ENCODE measurements around the gene ELOB. TPM values are rescaled to one million over a fixed set of nuclear protein-coding genes. Genes with fewer than 3 reads are reported as not detected.
A peak's percentile ranks its signal among the peaks of the same experiment; 100 is the strongest.

Gene ELOB
- total RNA-seq, 1 experiment from 2014 or later = 319 TPM

- H4K91ac ChIP-seq (ENCODE audit: insufficient read length, low read depth, low read length) = no peak overlapping the region
- WGBS (ENCODE audit: extremely low coverage, insufficient read length, low lambda C conversion rate) = no CpG with 5 or more reads among the region's 11 CpGs
- H2BK20ac ChIP-seq (ENCODE audit: low read depth, low read length, poor library complexity, severe bottlenecking) = no peak overlapping the region
- no peak overlapping the region for H2BK5ac ChIP-seq (ENCODE audit: insufficient read length, low read length)
- no peak overlapping the region for H3K14ac ChIP-seq (ENCODE audit: insufficient read depth, low read length)
- no peaks in the 10 kb centered on the region for H3K79me2 ChIP-seq (ENCODE audit: insufficient read depth, low read length)
- H2BK120ac ChIP-seq (ENCODE audit: low read depth, low read length, poor library complexity, severe bottlenecking) = no peak overlapping the region
- no peaks in the 10 kb centered on the region for H3K27me3 Mint-ChIP-seq (ENCODE audit: low read depth)
- H3K23me2 ChIP-seq (ENCODE audit: insufficient read length, low read depth, low read length, poor library complexity, severe bottlenecking) = no peaks in the 10 kb centered on the region
- H3K9me3 ChIP-seq (ENCODE audit: control insufficient read depth, low read depth, low read length) = no peaks in the 10 kb centered on the region
- no peaks in the 10 kb centered on the region for H3K27me3 ChIP-seq (ENCODE audit: insufficient read depth, low read length)
- no peak overlapping the region for H3K18ac ChIP-seq (ENCODE audit: insufficient read length, low read depth, low read length)
- H3K4me3 Mint-ChIP-seq = 0 out of 5 replicates have a peak overlapping the region, but pooled peaks of 1 of the 2 experiments have one; percentile 8
- H3K56ac ChIP-seq (ENCODE audit: insufficient read length, low read depth, low read length) = no peak overlapping the region
- no peak overlapping the region for H2AK5ac ChIP-seq (ENCODE audit: insufficient read length, low read length)
- no peaks in the 10 kb centered on the region for H4K20me1 ChIP-seq (ENCODE audit: control insufficient read depth, insufficient read depth, insufficient read length)
- no peak for TF ChIP-seq CTCF (conservative IDR thresholded peaks at IDR 0.05)
- no peak overlapping the region for H4K5ac ChIP-seq (ENCODE audit: insufficient read length, low read depth, low read length)
- H3K36me3 Mint-ChIP-seq (ENCODE audit: insufficient read depth in 1 of 3, low read depth in 3 of 3) = no peaks in the 10 kb centered on the region; a peak in 1 of 7 replicates
- no peak for DNase-seq
- H3K27ac Mint-ChIP-seq = no peak overlapping the region
- no peak overlapping the region for H3K4ac ChIP-seq (ENCODE audit: low read depth, low read length)
- H4K8ac ChIP-seq (replicated peaks; ENCODE audit: insufficient read length, low read depth, low read length) = no peak overlapping the region
- no peak overlapping the region for H2AFZ ChIP-seq (ENCODE audit: low read length)
- H3K4me1 ChIP-seq (ENCODE audit: insufficient read depth, low read length) = no peaks in the 10 kb centered on the region
- H3K4me2 ChIP-seq (ENCODE audit: insufficient read depth, insufficient read length, low read length) = no peak overlapping the region
- no peak overlapping the region for H3T11ph ChIP-seq (ENCODE audit: low read length)
- H3K9ac ChIP-seq (ENCODE audit: extremely low read depth, insufficient read length, low read length) = no peak overlapping the region
- H3K27ac ChIP-seq (ENCODE audit: insufficient read length, low read depth, low read length) = no peak overlapping the region
- no peak overlapping the region for H3K23ac ChIP-seq (ENCODE audit: insufficient read length, low read depth, low read length)
- no peaks in the 10 kb centered on the region for H3K4me1 Mint-ChIP-seq
- no peak overlapping the region for H2BK12ac ChIP-seq (ENCODE audit: insufficient read length, low read depth, low read length)
- H3K9me3 Mint-ChIP-seq = no peaks in the 10 kb centered on the region
- H2BK15ac ChIP-seq (ENCODE audit: low read depth, low read length) = no peak overlapping the region
- H3K79me1 ChIP-seq (ENCODE audit: insufficient read depth, low read depth, low read length, poor library complexity, severe bottlenecking) = no peaks in the 10 kb centered on the region
These were observed 48.8 kb upstream of the ELOB start for GRCh38 chr16:2825906-2826305.
